Measurements from ENCODE around the gene RTN1.

RTN1 gene

DNA sequence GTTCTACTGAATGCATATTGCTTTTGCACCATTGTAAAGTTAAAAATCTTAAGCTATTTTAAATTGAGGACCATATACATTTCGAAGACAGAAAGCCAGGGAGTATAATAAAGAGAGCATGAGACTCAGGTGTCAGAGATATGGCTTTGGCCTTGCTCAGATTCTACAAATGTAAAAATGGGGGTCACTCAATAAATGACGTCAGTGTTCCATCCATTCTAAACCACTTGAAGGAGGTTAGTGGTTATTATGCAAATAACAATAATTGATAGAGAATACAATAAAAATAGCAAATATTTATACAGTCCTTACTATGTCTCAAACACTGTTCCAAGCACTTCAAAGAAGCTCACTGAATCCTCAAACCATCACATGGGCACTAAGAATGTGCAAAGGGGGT, 20.1 kb downstream of the RTN1 start:
- Histone ChIP-seq H3K4me1 (ENCODE audit: control insufficient read depth, insufficient read depth, low read length, unreplicated experiment) (no peaks in the 10 kb centered on the region), H3K4me3 (ENCODE audit: low read depth, low read length) (no peak overlapping the region), H3K36me3 (ENCODE audit: insufficient read depth, low read length) (no peaks in the 10 kb centered on the region), H2AFZ (ENCODE audit: low read length, unreplicated experiment) (no peak overlapping the region), H3K79me2 (ENCODE audit: control insufficient read depth, insufficient read depth, low read length, unreplicated experiment) (no peaks in the 10 kb centered on the region), H3K27me3 (ENCODE audit: insufficient read depth, low read length) (peaks cover 47% of the 10 kb centered on the region), H3K27ac (ENCODE audit: low read depth, low read length) (no peak overlapping the region)

DNA sequence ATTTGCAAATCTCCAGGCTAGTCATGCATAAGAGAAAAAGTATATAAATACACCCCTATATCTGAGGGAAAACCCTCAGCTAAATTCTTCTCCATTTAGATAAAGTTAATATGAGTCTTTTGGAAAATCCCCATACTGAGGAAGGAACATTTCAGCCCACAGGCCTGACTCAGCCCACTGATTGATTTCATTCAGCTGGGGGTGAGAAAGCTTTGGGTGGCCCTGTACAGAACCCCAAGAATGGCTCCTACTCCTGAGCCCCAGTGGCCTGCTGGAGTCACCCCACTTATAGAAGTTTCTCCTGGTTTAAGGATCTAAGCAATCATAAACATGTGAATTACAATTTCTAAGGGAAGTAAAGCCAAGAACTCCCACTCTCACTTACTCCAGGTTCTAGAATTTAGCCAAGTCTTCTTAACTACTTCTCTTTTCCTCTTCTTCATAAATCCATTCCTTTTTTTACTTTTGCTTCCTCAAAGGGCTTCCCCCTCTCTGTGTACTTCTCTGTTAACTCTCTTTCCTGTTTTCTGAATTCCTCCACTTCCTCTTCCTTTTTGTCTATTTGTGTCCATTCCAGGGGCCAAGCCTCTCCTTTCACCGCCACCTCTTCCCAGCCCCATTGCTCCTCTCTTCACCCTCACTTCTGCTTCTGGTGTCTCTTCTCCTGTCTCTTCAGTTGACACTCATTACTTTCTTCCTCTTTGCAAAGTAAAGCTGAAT, 21.0 kb downstream of the RTN1 start:
- Histone ChIP-seq H3K36me3 (ENCODE audit: insufficient read depth, low read length) (no peaks in the 10 kb centered on the region), H3K4me1 (ENCODE audit: control insufficient read depth, insufficient read depth, low read length, unreplicated experiment) (no peaks in the 10 kb centered on the region), H2AFZ (ENCODE audit: low read length, unreplicated experiment) (no peak overlapping the region), H3K27me3 (ENCODE audit: insufficient read depth, low read length) (peaks cover 45% of the 10 kb centered on the region), H3K27ac (ENCODE audit: low read depth, low read length) (no peak overlapping the region), H3K4me3 (ENCODE audit: low read depth, low read length) (no peak overlapping the region), H3K79me2 (ENCODE audit: control insufficient read depth, insufficient read depth, low read length, unreplicated experiment) (no peaks in the 10 kb centered on the region)

DNA sequence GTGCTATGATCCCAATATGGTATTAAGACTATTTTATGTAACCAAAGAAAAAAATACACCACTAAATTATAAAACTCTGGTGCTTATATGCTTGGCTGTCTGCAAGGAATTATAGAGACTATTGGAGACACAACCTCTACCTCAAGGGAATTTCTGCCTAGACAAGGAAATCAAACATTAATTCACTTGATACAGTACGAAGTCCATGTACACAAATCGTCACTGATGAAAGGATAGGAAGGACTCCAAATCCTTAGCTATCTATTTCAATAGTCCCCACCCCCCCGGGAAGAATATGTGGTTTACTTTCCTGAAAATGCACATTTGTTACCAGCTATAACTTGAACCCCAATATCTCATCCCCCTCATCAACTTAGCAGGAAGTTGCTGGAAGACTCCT, 21.9 kb downstream of the RTN1 start:
- Histone ChIP-seq H3K4me1 (ENCODE audit: control insufficient read depth, insufficient read depth, low read length, unreplicated experiment) (no peaks in the 10 kb centered on the region), H3K27ac (ENCODE audit: low read depth, low read length) (no peak overlapping the region), H3K4me3 (ENCODE audit: low read depth, low read length) (no peak overlapping the region), H3K27me3 (ENCODE audit: insufficient read depth, low read length) (peaks cover 54% of the 10 kb centered on the region), H2AFZ (ENCODE audit: low read length, unreplicated experiment) (no peak overlapping the region), H3K79me2 (ENCODE audit: control insufficient read depth, insufficient read depth, low read length, unreplicated experiment) (no peaks in the 10 kb centered on the region), H3K36me3 (ENCODE audit: insufficient read depth, low read length) (no peaks in the 10 kb centered on the region)

DNA sequence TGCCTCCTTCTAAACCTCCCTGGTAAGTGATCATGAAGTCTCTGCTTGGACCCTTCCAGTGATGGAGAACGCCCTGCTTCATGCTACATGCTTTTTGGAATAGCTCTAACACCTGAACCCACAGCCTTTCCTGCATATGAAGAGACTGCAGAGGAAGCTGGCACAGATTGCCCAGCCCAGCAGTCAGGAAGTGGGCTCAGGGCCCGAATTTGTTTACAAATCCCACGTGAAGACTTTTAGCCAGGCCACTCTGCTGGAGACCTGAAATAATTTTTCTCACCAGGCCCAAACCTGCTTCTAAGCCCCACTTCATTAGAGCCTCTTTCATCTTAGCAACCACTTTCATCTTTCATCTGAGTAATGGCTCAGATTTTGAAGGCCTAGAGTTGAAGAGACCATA, 22.9 kb downstream of the RTN1 start:
- Histone ChIP-seq H3K79me2 (ENCODE audit: control insufficient read depth, insufficient read depth, low read length, unreplicated experiment) (no peaks in the 10 kb centered on the region), H3K4me1 (ENCODE audit: control insufficient read depth, insufficient read depth, low read length, unreplicated experiment) (no peaks in the 10 kb centered on the region), H3K27me3 (ENCODE audit: insufficient read depth, low read length) (peaks cover 63% of the 10 kb centered on the region), H3K4me3 (ENCODE audit: low read depth, low read length) (no peak overlapping the region), H3K36me3 (ENCODE audit: insufficient read depth, low read length) (no peaks in the 10 kb centered on the region), H2AFZ (ENCODE audit: low read length, unreplicated experiment) (no peak overlapping the region), H3K27ac (ENCODE audit: low read depth, low read length) (no peak overlapping the region)

DNA sequence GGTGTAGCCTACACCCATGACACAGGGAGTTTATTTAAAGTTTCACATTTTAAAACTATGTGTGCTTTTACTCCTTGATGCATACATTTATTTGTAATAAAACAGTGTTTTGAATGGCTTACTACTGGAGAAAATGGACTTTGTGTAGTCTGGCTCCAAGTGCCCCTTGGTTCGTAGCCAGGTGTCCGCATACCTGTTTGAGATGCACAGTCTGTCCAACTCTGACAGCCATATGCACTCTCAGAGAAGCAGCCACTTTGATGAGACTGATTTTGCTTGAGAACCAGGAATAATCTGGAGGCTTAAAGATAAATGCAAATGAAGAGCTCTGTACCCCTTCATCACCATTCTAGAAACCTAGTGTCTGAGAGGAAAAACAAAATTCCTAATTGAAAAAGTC, 24.0 kb downstream of the RTN1 start:
- no peak overlapping the region for H3K27ac ChIP-seq (ENCODE audit: low read depth, low read length)
- no peak overlapping the region for H3K4me3 ChIP-seq (ENCODE audit: low read depth, low read length)
- no peaks in the 10 kb centered on the region for H3K79me2 ChIP-seq (ENCODE audit: control insufficient read depth, insufficient read depth, low read length, unreplicated experiment)
- peaks cover 65% of the 10 kb centered on the region for H3K27me3 ChIP-seq (ENCODE audit: insufficient read depth, low read length)
- H3K4me1 ChIP-seq (ENCODE audit: control insufficient read depth, insufficient read depth, low read length, unreplicated experiment), result no peaks in the 10 kb centered on the region
- H3K36me3 ChIP-seq (ENCODE audit: insufficient read depth, low read length), result no peaks in the 10 kb centered on the region
- no peak overlapping the region for H2AFZ ChIP-seq (ENCODE audit: low read length, unreplicated experiment)

DNA sequence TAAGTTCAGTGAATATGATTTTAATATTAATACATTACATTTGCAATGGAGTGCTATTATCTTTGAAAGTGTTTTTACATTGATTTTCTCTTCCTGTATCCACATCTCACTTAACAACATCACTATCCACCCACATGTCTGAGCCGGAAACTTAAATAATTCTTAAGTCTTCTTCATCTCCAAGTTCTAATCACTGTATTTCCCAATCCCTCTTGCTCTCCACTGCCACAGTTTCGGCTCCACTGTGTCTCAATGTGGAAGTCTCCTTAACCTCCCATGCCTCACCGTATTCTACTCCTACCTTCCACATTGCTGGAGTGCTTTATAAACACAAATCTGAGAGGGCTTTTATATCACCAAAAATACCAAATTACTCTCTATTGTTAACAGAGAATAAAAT, 25.3 kb downstream of the RTN1 start:
- H3K27me3 ChIP-seq (ENCODE audit: insufficient read depth, low read length), result peaks cover 72% of the 10 kb centered on the region
- no peaks in the 10 kb centered on the region for H3K4me1 ChIP-seq (ENCODE audit: control insufficient read depth, insufficient read depth, low read length, unreplicated experiment)
- no peaks in the 10 kb centered on the region for H3K36me3 ChIP-seq (ENCODE audit: insufficient read depth, low read length)
- H2AFZ ChIP-seq (ENCODE audit: low read length, unreplicated experiment), result no peak overlapping the region
- H3K4me3 ChIP-seq (ENCODE audit: low read depth, low read length), result no peak overlapping the region
- no peaks in the 10 kb centered on the region for H3K79me2 ChIP-seq (ENCODE audit: control insufficient read depth, insufficient read depth, low read length, unreplicated experiment)
- no peak overlapping the region for H3K27ac ChIP-seq (ENCODE audit: low read depth, low read length)

DNA sequence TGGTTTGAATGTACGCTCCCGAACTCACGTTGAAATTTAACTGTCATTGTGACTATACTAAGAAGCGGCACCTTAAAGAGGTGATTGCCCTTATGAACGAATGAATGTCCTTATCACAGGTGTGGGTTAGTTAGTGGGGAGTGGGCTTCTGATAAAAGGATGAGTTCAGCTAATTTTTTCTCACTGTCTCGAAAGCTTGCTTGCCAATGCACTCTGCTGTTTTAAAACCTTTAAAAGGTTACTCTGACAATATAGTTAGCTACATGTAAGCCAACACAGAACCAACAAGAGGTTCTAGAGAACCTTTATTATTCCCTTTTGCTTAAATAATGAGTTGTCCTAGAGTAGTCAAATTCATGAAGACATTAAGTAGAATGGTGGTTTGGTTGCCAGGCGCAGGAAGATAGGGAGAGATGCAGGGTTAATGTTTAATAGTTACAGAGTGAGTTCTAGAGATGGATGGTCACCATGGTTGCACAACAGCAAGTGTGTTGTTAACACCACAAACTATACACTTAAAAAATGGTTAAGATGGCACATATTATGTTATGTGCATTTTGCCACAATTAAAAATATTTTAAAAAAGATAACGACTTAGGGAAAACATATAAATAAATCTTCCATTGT, 26.3 kb downstream of the RTN1 start:
- Histone ChIP-seq H2AFZ (ENCODE audit: low read length, unreplicated experiment) (no peak overlapping the region), H3K4me3 (ENCODE audit: low read depth, low read length) (no peak overlapping the region), H3K4me1 (ENCODE audit: control insufficient read depth, insufficient read depth, low read length, unreplicated experiment) (no peaks in the 10 kb centered on the region), H3K27me3 (ENCODE audit: insufficient read depth, low read length) (peaks cover 79% of the 10 kb centered on the region), H3K27ac (ENCODE audit: low read depth, low read length) (no peak overlapping the region), H3K36me3 (ENCODE audit: insufficient read depth, low read length) (no peaks in the 10 kb centered on the region), H3K79me2 (ENCODE audit: control insufficient read depth, insufficient read depth, low read length, unreplicated experiment) (no peaks in the 10 kb centered on the region)

DNA sequence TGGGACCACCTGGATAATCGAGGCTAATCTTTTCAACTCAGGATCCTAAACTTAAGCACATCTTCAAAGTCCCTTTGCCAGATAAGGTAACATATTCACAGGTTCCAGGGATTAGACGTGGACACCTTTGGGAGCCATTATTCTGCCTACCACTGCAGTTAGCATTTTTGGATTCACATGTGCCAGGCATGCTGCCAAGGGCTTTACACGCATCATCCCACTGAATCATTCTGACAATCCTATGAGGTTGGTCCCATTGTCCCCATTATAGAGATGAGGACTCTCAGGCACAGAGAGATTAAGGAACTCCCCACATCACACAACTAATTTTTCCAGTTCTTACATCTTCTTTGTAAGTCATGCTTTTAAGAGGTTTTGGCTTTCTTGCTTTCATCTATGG, 34.5 kb downstream of the RTN1 start:
- Histone ChIP-seq H3K27me3 (ENCODE audit: insufficient read depth, low read length) (peaks cover 47% of the 10 kb centered on the region), H3K4me1 (ENCODE audit: control insufficient read depth, insufficient read depth, low read length, unreplicated experiment) (no peaks in the 10 kb centered on the region), H3K4me3 (ENCODE audit: low read depth, low read length) (no peak overlapping the region), H2AFZ (ENCODE audit: low read length, unreplicated experiment) (no peak overlapping the region), H3K79me2 (ENCODE audit: control insufficient read depth, insufficient read depth, low read length, unreplicated experiment) (no peaks in the 10 kb centered on the region), H3K27ac (ENCODE audit: low read depth, low read length) (no peak overlapping the region), H3K36me3 (ENCODE audit: insufficient read depth, low read length) (no peaks in the 10 kb centered on the region)

DNA sequence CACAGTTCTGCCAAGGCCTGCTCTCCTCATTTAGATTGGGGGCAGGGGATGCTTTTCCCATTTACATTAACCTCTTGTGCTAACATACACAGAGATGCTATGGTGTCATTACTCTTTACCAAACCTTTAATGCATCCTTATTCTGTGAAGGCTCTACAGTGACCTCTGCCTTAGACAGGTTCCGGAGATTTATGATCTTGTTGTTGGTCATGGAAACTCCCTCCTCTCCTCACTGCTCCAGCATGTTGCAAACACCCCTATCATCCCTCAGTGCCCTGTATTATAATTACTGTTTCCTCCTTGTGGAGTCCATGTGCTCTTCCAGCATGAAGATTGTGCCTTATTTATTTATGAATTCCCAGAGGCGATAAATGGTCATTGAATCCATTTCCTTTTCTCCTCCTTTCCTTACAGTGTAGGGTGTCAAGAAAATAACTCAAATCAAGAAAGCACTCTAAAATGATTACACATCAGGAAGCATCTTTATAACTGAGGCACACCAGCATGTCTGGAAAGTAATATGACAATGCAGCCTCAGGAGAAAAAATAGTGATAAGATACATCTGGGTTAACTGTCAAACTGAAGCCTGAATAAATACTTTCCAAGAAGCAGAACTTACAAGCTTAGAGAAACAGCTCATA, 37.8 kb downstream of the RTN1 start:
- Histone ChIP-seq H3K79me2 (ENCODE audit: control insufficient read depth, insufficient read depth, low read length, unreplicated experiment) (no peaks in the 10 kb centered on the region), H3K27ac (ENCODE audit: low read depth, low read length) (no peak overlapping the region), H2AFZ (ENCODE audit: low read length, unreplicated experiment) (no peak overlapping the region), H3K4me1 (ENCODE audit: control insufficient read depth, insufficient read depth, low read length, unreplicated experiment) (no peaks in the 10 kb centered on the region), H3K4me3 (ENCODE audit: low read depth, low read length) (no peak overlapping the region), H3K36me3 (ENCODE audit: insufficient read depth, low read length) (no peaks in the 10 kb centered on the region), H3K27me3 (ENCODE audit: insufficient read depth, low read length) (peaks cover 18% of the 10 kb centered on the region)

DNA sequence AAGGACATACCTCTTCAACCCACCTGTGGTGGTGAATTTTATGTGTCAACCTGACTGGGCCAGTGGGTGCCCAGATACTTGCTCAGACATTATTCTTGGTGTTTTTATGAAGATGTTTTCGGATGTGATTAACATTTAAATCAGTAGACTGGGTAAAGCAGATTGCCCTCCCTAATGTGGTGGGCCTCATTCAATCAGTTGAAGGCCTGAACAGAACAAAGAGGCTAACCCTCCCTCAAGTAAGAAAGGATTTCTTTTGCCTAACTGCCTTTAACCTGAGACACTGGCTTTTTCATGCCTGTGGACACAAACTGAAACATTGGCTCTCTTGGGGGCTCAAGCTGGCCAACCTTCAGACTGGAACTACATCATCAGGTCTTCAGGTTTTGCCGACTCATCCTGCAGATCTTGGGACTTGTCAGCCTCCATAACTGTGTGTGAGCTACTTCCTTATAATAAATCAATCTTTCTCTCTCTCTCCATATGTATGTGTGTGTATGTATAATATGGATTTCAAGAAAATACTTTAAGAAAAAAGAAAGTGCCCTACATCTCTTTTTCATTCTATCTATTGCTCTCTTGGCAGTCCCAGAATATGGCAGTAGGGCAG, 39.4 kb downstream of the RTN1 start:
- Histone ChIP-seq H2AFZ (ENCODE audit: low read length, unreplicated experiment) (no peak overlapping the region), H3K27ac (ENCODE audit: low read depth, low read length) (no peak overlapping the region), H3K27me3 (ENCODE audit: insufficient read depth, low read length) (peaks cover 17% of the 10 kb centered on the region), H3K4me3 (ENCODE audit: low read depth, low read length) (no peak overlapping the region), H3K4me1 (ENCODE audit: control insufficient read depth, insufficient read depth, low read length, unreplicated experiment) (no peaks in the 10 kb centered on the region), H3K79me2 (ENCODE audit: control insufficient read depth, insufficient read depth, low read length, unreplicated experiment) (no peaks in the 10 kb centered on the region), H3K36me3 (ENCODE audit: insufficient read depth, low read length) (no peaks in the 10 kb centered on the region)
